Chondrocyte (in vitro differentiated cells): Measurements from ENCODE around the gene C11orf58. TPM values are rescaled to one million over a fixed set of nuclear protein-coding genes. Genes with fewer than 3 reads are reported as not detected.

Experiments
- DNase-seq: peaks from one replicate; pipeline ENCODE4 v3.0.0; 2021; ENCODE audit warnings: mixed read lengths, low spot score
- H3K27ac Mint-ChIP-seq: one replicate; pipeline ENCODE4 v1.8.0; 2021; ENCODE audit warnings: mild to moderate bottlenecking, moderate library complexity, mixed read lengths; ENCODE audit not compliant: unreplicated experiment
- H3K27me3 Mint-ChIP-seq: 2 replicates; pipeline ENCODE4 v1.8.0; 2021; ENCODE audit warnings: low read depth, mixed read lengths
- H3K36me3 Mint-ChIP-seq: 2 replicates; pipeline ENCODE4 v1.8.0; 2021; ENCODE audit warnings: low read depth, mixed read lengths
- H3K4me1 Mint-ChIP-seq: 2 replicates; pipeline ENCODE4 v1.8.0; 2021; ENCODE audit warnings: low read depth, mild to moderate bottlenecking, mixed read lengths
- H3K4me3 Mint-ChIP-seq: one replicate; pipeline ENCODE4 v1.8.0; 2021; ENCODE audit warnings: mild to moderate bottlenecking, moderate library complexity, mixed read lengths; ENCODE audit not compliant: unreplicated experiment
- H3K9me3 Mint-ChIP-seq: 2 replicates; pipeline ENCODE4 v1.8.0; 2021; ENCODE audit warnings: low read depth, mixed read lengths
- CTCF ChIP-seq: fragments of 200-600 bp; sonication (generic); IDR thresholded peaks from 2 replicates; pipeline ENCODE4 v1.5.0; 2021; ENCODE audit warnings: antibody characterized with exemption, mild to moderate bottlenecking, moderate library complexity
- total RNA-seq: library from RNA; stranded (reverse); gene quantifications from 3 replicates; pipeline ENCODE4 v1.2.1, GENCODE V29; 2021

The C11orf58 gene
- total RNA-seq, 1 donor from 2014 or later, result 116 TPM

- no peak overlapping the region for H3K27ac Mint-ChIP-seq
- no peak for DNase-seq
Observed at GRCh38 chr11:16805938-16806337, 67.5 kb downstream of the C11orf58 start.

GRCh38 chr11:16806791-16807190 lies 68.3 kb downstream of the C11orf58 start:
- TF ChIP-seq CTCF, result no peak
- no peak overlapping the region for H3K27ac Mint-ChIP-seq
- H3K9me3 Mint-ChIP-seq, result no peaks in the 10 kb centered on the region
- no peak overlapping the region for H3K4me3 Mint-ChIP-seq
- no peaks in the 10 kb centered on the region for H3K27me3 Mint-ChIP-seq
- no peak for DNase-seq
- peaks cover 1% of the 10 kb centered on the region for H3K36me3 Mint-ChIP-seq
- H3K4me1 Mint-ChIP-seq, result peaks cover 16% of the 10 kb centered on the region

More at GRCh38 chr11:16805938-16806337, 67.5 kb downstream of the C11orf58 start:
- no peak for TF ChIP-seq CTCF
- no peaks in the 10 kb centered on the region for H3K9me3 Mint-ChIP-seq
- peaks cover 1% of the 10 kb centered on the region for H3K36me3 Mint-ChIP-seq
- H3K27me3 Mint-ChIP-seq, result no peaks in the 10 kb centered on the region
- H3K4me3 Mint-ChIP-seq, result no peak overlapping the region
- H3K4me1 Mint-ChIP-seq, result peaks cover 16% of the 10 kb centered on the region

GRCh38 chr11:16807306-16807705 lies 68.9 kb downstream of the C11orf58 start:
- no peak for DNase-seq
- Mint-ChIP-seq H3K27me3 (no peaks in the 10 kb centered on the region), H3K4me1 (peaks cover 16% of the 10 kb centered on the region), H3K4me3 (no peak overlapping the region), H3K27ac (no peak overlapping the region), H3K36me3 (peaks cover 1% of the 10 kb centered on the region), H3K9me3 (no peaks in the 10 kb centered on the region)
- no peak for TF ChIP-seq CTCF
